Erythroblast (primary cell): ENCODE data around the gene PIK3R6.

Experiments used
- GATA1 ChIP-seq: IDR thresholded peaks from 2 replicates; pipeline ENCODE4 v1.6.1; 2011; ENCODE audit warnings: low read depth, mild to moderate bottlenecking, control low read depth, low read length, moderate library complexity
- POLR2A ChIP-seq: IDR thresholded peaks from 2 replicates; pipeline ENCODE4 v1.6.1; 2011; ENCODE audit warnings: mild to moderate bottlenecking, low read length

DNA sequence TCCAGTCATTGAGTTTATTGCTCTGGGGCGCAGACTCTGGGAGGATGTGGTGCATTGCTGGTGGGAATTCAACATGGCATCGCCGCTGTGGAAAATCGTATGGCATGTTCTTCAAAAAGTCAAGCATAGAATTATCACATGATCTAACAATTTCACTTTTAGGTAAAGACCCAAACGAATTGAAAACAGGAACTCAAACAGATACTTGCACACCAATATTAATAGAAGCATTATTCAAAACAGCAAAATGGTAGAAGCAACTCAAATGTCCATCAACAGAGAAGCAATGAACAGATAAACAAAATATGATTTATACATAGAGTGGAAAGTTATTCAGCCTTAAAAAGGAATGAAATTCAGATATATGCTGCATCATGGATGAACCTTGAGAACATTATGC, 15.9 kb downstream of the PIK3R6 start:
- no peak for TF ChIP-seq POLR2A
- TF ChIP-seq GATA1, result no peak
